Measurements from ENCODE around the gene PATJ. TPM values are rescaled to one million over a fixed set of nuclear protein-coding genes. Genes with fewer than 3 reads are reported as not detected.

PATJ gene
- total and polyA plus RNA-seq, 2 of the 13 experiments (the other 11 are each of a cell fraction or from before 2014, with no cell fraction given), result 6.2 to 16.8 TPM

DNA sequence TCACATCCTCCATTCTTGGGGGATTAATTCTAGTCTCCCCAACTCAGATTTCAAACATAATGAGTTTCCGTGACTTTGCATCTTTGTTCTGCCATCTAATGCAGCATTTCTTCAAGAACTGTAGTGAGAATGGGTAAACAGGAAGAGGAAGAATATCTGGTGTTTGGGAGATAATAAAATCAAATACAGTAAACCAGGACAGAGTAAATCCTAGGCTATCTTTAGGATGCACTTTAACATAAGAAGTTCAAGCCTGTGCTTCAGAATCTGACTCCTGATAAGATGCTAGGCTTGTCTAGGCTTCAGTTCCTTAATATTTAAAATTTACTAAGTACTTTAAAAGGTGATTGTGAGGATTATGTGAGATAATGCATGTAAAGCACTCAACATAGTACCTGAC, 27.9 kb downstream of the PATJ start:
- DNase-seq (ENCODE audit: low spot score) (no peak), ATAC-seq (no peak), FAIRE-seq (no peak)
- TF ChIP-seq NR1H2 (CRISPR knock-in tag; IDR thresholded peaks at IDR 0.05; ENCODE audit: borderline replicate concordance, low read depth) (no peak), ZNF296 (CRISPR knock-in tag; conservative IDR thresholded peaks at IDR 0.05) (no peak), ZNF709 (CRISPR knock-in tag; IDR thresholded peaks at IDR 0.05) (no peak), CBX2 (IDR thresholded peaks at IDR 0.05; ENCODE audit: low read depth, low read length) (no peak), CBX2 (CRISPR knock-in tag; IDR thresholded peaks at IDR 0.05; ENCODE audit: low read depth) (no peak), MIER3 (CRISPR knock-in tag; IDR thresholded peaks at IDR 0.05; ENCODE audit: borderline replicate concordance) (no peak), ZNF563 (CRISPR knock-in tag; IDR thresholded peaks at IDR 0.05) (no peak), SPEN (CRISPR knock-in tag; IDR thresholded peaks at IDR 0.05; ENCODE audit: low read depth) (no peak), ATF7-NPFF (CRISPR knock-in tag; IDR thresholded peaks at IDR 0.05; ENCODE audit: low read depth) (no peak), ZNF264 (CRISPR knock-in tag; IDR thresholded peaks at IDR 0.05) (no peak), CHD2 (IDR thresholded peaks at IDR 0.05; ENCODE audit: low read depth, low read length) (no peak), ZNF674 (CRISPR knock-in tag; IDR thresholded peaks at IDR 0.05; ENCODE audit: low read depth) (no peak)
- TF ChIP-seq, protein P1, sequence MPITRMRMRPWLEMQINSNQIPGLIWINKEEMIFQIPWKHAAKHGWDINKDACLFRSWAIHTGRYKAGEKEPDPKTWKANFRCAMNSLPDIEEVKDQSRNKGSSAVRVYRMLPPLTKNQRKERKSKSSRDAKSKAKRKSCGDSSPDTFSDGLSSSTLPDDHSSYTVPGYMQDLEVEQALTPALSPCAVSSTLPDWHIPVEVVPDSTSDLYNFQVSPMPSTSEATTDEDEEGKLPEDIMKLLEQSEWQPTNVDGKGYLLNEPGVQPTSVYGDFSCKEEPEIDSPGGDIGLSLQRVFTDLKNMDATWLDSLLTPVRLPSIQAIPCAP (CRISPR knock-in tag; IDR thresholded peaks at IDR 0.05; ENCODE audit: low read depth), result no peak
- TF ChIP-seq, protein P2, sequence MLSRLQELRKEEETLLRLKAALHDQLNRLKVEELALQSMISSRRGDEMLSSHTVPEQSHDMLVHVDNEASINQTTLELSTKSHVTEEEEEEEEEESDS (CRISPR knock-in tag; IDR thresholded peaks at IDR 0.05; ENCODE audit: borderline replicate concordance), result no peak
- TF ChIP-seq, protein P3, sequence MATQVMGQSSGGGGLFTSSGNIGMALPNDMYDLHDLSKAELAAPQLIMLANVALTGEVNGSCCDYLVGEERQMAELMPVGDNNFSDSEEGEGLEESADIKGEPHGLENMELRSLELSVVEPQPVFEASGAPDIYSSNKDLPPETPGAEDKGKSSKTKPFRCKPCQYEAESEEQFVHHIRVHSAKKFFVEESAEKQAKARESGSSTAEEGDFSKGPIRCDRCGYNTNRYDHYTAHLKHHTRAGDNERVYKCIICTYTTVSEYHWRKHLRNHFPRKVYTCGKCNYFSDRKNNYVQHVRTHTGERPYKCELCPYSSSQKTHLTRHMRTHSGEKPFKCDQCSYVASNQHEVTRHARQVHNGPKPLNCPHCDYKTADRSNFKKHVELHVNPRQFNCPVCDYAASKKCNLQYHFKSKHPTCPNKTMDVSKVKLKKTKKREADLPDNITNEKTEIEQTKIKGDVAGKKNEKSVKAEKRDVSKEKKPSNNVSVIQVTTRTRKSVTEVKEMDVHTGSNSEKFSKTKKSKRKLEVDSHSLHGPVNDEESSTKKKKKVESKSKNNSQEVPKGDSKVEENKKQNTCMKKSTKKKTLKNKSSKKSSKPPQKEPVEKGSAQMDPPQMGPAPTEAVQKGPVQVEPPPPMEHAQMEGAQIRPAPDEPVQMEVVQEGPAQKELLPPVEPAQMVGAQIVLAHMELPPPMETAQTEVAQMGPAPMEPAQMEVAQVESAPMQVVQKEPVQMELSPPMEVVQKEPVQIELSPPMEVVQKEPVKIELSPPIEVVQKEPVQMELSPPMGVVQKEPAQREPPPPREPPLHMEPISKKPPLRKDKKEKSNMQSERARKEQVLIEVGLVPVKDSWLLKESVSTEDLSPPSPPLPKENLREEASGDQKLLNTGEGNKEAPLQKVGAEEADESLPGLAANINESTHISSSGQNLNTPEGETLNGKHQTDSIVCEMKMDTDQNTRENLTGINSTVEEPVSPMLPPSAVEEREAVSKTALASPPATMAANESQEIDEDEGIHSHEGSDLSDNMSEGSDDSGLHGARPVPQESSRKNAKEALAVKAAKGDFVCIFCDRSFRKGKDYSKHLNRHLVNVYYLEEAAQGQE (IDR thresholded peaks at IDR 0.05; ENCODE audit: borderline replicate concordance in 1 of 2, low read depth in 1 of 2, low read length in 2 of 2), result no peak
- 98% methylated on average over 1 of the region's 1 CpG for WGBS (ENCODE audit: low lambda C conversion rate)
- CTCF ChIA-PET (ENCODE audit: low intra/inter-chr PET ratio, low total read pairs), result no interaction called here
- no peak overlapping the region for H3K4me2 ChIP-seq (ENCODE audit: low read depth, low read length)
- no peaks in the 10 kb centered on the region for H3K27me3 ChIP-seq (ENCODE audit: control insufficient read depth in 1 of 2, insufficient read depth in 2 of 2, low read length in 2 of 2)
- no peak overlapping the region for H3K27ac ChIP-seq (ENCODE audit: extremely low read length, insufficient read depth, low read length)
- no peaks in the 10 kb centered on the region for H3K9me3 ChIP-seq (ENCODE audit: low read length)
- in situ Hi-C loops (cut with HindIII; ENCODE audit: extremely low pct_ligation_motif_present, low pct_unique_long_range_greater_than_20kb), result no loop called here
- no peaks in the 10 kb centered on the region for H3K4me1 ChIP-seq (ENCODE audit: insufficient read depth, low read length)
- BruUV-seq (replicated peaks), result no TSS peak
- H3K9ac ChIP-seq (ENCODE audit: insufficient read depth, low read depth, low read length), result no peak overlapping the region
- no peaks in the 10 kb centered on the region for H4K20me1 ChIP-seq (ENCODE audit: insufficient read depth, low read length)
- no peaks in the 10 kb centered on the region for H3K79me2 ChIP-seq (ENCODE audit: insufficient read depth, low read length)
- peaks cover 4 to 19% of the 10 kb centered on the region in 2 experiments; a peak in 4 of 5 replicates for H3K36me3 ChIP-seq (replicated peaks in 1 of 2; ENCODE audit: control insufficient read depth in 1 of 2, insufficient read depth in 2 of 2, low read length in 2 of 2)
- POLR2A ChIA-PET, result no interaction called here
- H3K4me3 ChIP-seq (replicated peaks in 1 of 3; ENCODE audit: insufficient read depth in 1 of 3, low read depth in 2 of 3, low read length in 3 of 3), result no peak overlapping the region
- no peak overlapping the region for H2AFZ ChIP-seq (ENCODE audit: low read length)
- intact Hi-C loops (cut with micrococcal nuclease; ENCODE audit: unreplicated experiment), result no loop called here
